IMR-90 (cell line): Measurements from ENCODE around the gene ATP10A. TPM values are rescaled to one million over a fixed set of nuclear protein-coding genes. Genes with fewer than 3 reads are reported as not detected.

ENCODE experiments used
- ATAC-seq: fragments of 200-7000 bp; cut with Tn5 transposase; 2 replicates; pipeline ENCODE4 v1.9.1; 2020; ENCODE audit warnings: low read depth, mild to moderate bottlenecking, moderate library complexity
- BruUV-seq: library from RNA; stranded (reverse); fragments of 400-500 nt; replicated peaks from 2 replicates; lab custom pipeline; 2021; lab: Mats Ljungman, UMichigan
- CTCF ChIA-PET: fragments of 300-600 bp; formaldehyde crosslinking; extraction: SDS; loops from one replicate; lab custom pipeline; 2021; ENCODE audit warnings: antibody characterized with exemption; lab: Yijun Ruan, JAX
- POLR2A ChIA-PET: fragments of 300-600 bp; sonication (Branson Sonifier 250); formaldehyde crosslinking; loops from one replicate; lab custom pipeline; 2022; ENCODE audit warnings: antibody characterized with exemption; ENCODE audit not compliant: unreplicated experiment; lab: Charles Lee
- DNase-seq: peaks from one replicate; pipeline ENCODE4 v3.0.0; 2013
- H2AFZ ChIP-seq: replicated peaks from 2 replicates; pipeline ENCODE3; 2013; ENCODE audit warnings: low read length, mild to moderate bottlenecking; ENCODE audit not compliant: poor library complexity
- H2AK5ac ChIP-seq: 2 replicates; pipeline ENCODE4 v1.6.1; 2013; ENCODE audit warnings: low read depth, low read length, inconsistent platforms
- H2AK9ac ChIP-seq: replicated peaks from 2 replicates; pipeline ENCODE3; 2013; ENCODE audit warnings: mild to moderate bottlenecking, low read depth, low read length, moderate library complexity; ENCODE audit not compliant: poor library complexity
- H2BK120ac ChIP-seq: 2 replicates; pipeline ENCODE4 v1.6.1; 2013; ENCODE audit warnings: low read depth, low read length, inconsistent platforms
- H2BK15ac ChIP-seq: 3 replicates; pipeline ENCODE4 v1.6.1; 2013; ENCODE audit warnings: low read depth, low read length, inconsistent platforms
- H2BK20ac ChIP-seq: 2 replicates; pipeline ENCODE4 v1.6.1; 2013; ENCODE audit warnings: low read depth, mild to moderate bottlenecking, inconsistent platforms, low read length, moderate library complexity
- H2BK5ac ChIP-seq: 2 replicates; pipeline ENCODE4 v1.6.1; 2013; ENCODE audit warnings: mild to moderate bottlenecking, low read depth, low read length, inconsistent platforms; ENCODE audit not compliant: poor library complexity, severe bottlenecking
- H3K14ac ChIP-seq: replicated peaks from 2 replicates; pipeline ENCODE4 v1.6.1; 2013; ENCODE audit warnings: low read depth, low read length, inconsistent platforms
- H3K18ac ChIP-seq: 2 replicates; pipeline ENCODE4 v1.6.1; 2013; ENCODE audit warnings: low read depth, low read length, control low read depth
- H3K23ac ChIP-seq: 2 replicates; pipeline ENCODE4 v1.6.1; 2013; ENCODE audit warnings: low read depth, low read length, inconsistent platforms
- H3K27ac ChIP-seq: 2 replicates; pipeline ENCODE4 v1.5.1; 2013; ENCODE audit warnings: mild to moderate bottlenecking, control low read depth, low read length; ENCODE audit not compliant: insufficient read depth
- H3K27me3 ChIP-seq: 2 replicates; pipeline ENCODE4 v1.6.1; 2013; ENCODE audit warnings: low read length; ENCODE audit not compliant: control insufficient read depth, insufficient read depth
- H3K36me3 ChIP-seq: 2 replicates; pipeline ENCODE4 v1.6.1; 2013; ENCODE audit warnings: low read length, mixed read lengths; ENCODE audit not compliant: control insufficient read depth, insufficient read depth
- H3K4ac ChIP-seq: 2 replicates; pipeline ENCODE4 v1.6.1; 2013; ENCODE audit warnings: low read depth, low read length, inconsistent platforms
- H3K4me1 ChIP-seq: 2 replicates; pipeline ENCODE4 v1.6.1; 2013; ENCODE audit warnings: low read length, mixed read lengths; ENCODE audit not compliant: control insufficient read depth, insufficient read depth
- H3K4me2 ChIP-seq: 2 replicates; pipeline ENCODE4 v1.6.1; 2013; ENCODE audit warnings: low read depth, mild to moderate bottlenecking, control low read depth, low read length, moderate library complexity
- H3K4me3 ChIP-seq: 2 replicates; pipeline ENCODE4 v1.5.1; 2013; ENCODE audit warnings: low read depth, mild to moderate bottlenecking, control low read depth, low read length, moderate library complexity; ENCODE audit not compliant: insufficient read depth
- H3K56ac ChIP-seq: 2 replicates; pipeline ENCODE4 v1.6.1; 2013; ENCODE audit warnings: low read length, inconsistent platforms; ENCODE audit not compliant: insufficient read depth; ENCODE audit errors: extremely low read depth
- H3K79me1 ChIP-seq, 2 experiments: 2 replicates each; pipeline ENCODE4 v1.6.1; 2013; ENCODE audit warnings: low read length in 2 of 2, inconsistent platforms in 1 of 2, low read depth in 1 of 2
- H3K9ac ChIP-seq: 2 replicates; pipeline ENCODE4 v1.6.1; 2013; ENCODE audit warnings: low read depth, low read length, control low read depth
- H3K9me1 ChIP-seq: 2 replicates; pipeline ENCODE4 v1.6.1; 2013; ENCODE audit warnings: low read length, inconsistent platforms; ENCODE audit not compliant: insufficient read depth
- H3K9me3 ChIP-seq: 2 replicates; pipeline ENCODE4 v1.6.1; 2013; ENCODE audit warnings: low read length; ENCODE audit not compliant: control insufficient read depth, insufficient read depth
- H4K20me1 ChIP-seq: 2 replicates; pipeline ENCODE4 v1.6.1; 2013; ENCODE audit warnings: low read length, inconsistent platforms; ENCODE audit not compliant: insufficient read depth
- H4K5ac ChIP-seq: 2 replicates; pipeline ENCODE4 v1.6.1; 2013; ENCODE audit warnings: mild to moderate bottlenecking, low read depth, low read length, control low read depth
- H4K8ac ChIP-seq, 2 experiments: 2 replicates each; pipeline ENCODE4 v1.6.1; 2013; ENCODE audit warnings: low read depth in 2 of 2, low read length in 2 of 2, control low read depth in 1 of 2, inconsistent platforms in 1 of 2
- H4K91ac ChIP-seq: 2 replicates; pipeline ENCODE4 v1.6.1; 2013; ENCODE audit warnings: low read depth, low read length, inconsistent platforms; ENCODE audit not compliant: insufficient read depth
- BHLHE40 ChIP-seq: fragments of 150-350 bp; IDR thresholded peaks from 2 replicates; pipeline ENCODE4 v1.6.1; 2016; ENCODE audit warnings: mild to moderate bottlenecking, low read depth, low read length
- CEBPB ChIP-seq: IDR thresholded peaks from 2 replicates; pipeline ENCODE4 v1.6.1; 2012; ENCODE audit warnings: low read depth, low read length, improper control_type of control experiment
- CHD1 ChIP-seq: IDR thresholded peaks from 2 replicates; pipeline ENCODE4 v1.6.1; 2012; ENCODE audit warnings: low read depth, low read length, improper control_type of control experiment
- ELK1 ChIP-seq: fragments of 150-350 bp; IDR thresholded peaks from 2 replicates; pipeline ENCODE4 v1.6.1; 2016; ENCODE audit warnings: low read depth, mild to moderate bottlenecking, low read length, moderate library complexity, borderline replicate concordance
- FOS ChIP-seq: fragments of 150-350 bp; IDR thresholded peaks from 2 replicates; pipeline ENCODE4 v1.6.1; 2016; ENCODE audit warnings: low read depth, low read length
- MAFK ChIP-seq: IDR thresholded peaks from 2 replicates; pipeline ENCODE4 v1.6.1; 2012; ENCODE audit warnings: low read depth, low read length, improper control_type of control experiment
- MAZ ChIP-seq: IDR thresholded peaks from 2 replicates; pipeline ENCODE4 v1.6.1; 2012; ENCODE audit warnings: low read depth, mild to moderate bottlenecking, low read length, improper control_type of control experiment, moderate library complexity, borderline replicate concordance
- MXI1 ChIP-seq: IDR thresholded peaks from 2 replicates; pipeline ENCODE4 v1.6.1; 2012; ENCODE audit warnings: low read depth, mild to moderate bottlenecking, low read length, moderate library complexity, borderline replicate concordance
- NFE2L2 ChIP-seq: fragments of 150-350 bp; IDR thresholded peaks from 2 replicates; pipeline ENCODE4 v1.6.1; 2016; ENCODE audit warnings: low read depth, mild to moderate bottlenecking, low read length
- POLR2A ChIP-seq: IDR thresholded peaks from 2 replicates; pipeline ENCODE4 v1.6.1; 2012; ENCODE audit warnings: mild to moderate bottlenecking, low read depth, low read length
- RAD21 ChIP-seq: IDR thresholded peaks from 2 replicates; pipeline ENCODE4 v1.6.1; 2012; ENCODE audit warnings: low read length, improper control_type of control experiment
- RCOR1 ChIP-seq: IDR thresholded peaks from 2 replicates; pipeline ENCODE4 v1.6.1; 2012; ENCODE audit warnings: mild to moderate bottlenecking, low read length, improper control_type of control experiment; ENCODE audit not compliant: insufficient replicate concordance
- RFX5 ChIP-seq: IDR thresholded peaks from 2 replicates; pipeline ENCODE4 v1.8.0; 2012; ENCODE audit warnings: low read depth, mild to moderate bottlenecking, low read length, moderate library complexity
- SMC3 ChIP-seq: fragments of 150-350 bp; IDR thresholded peaks from 2 replicates; pipeline ENCODE4 v1.6.1; 2016; ENCODE audit warnings: low read depth, mild to moderate bottlenecking, antibody characterized with exemption, low read length, moderate library complexity
- USF2 ChIP-seq: fragments of 150-350 bp; IDR thresholded peaks from 2 replicates; pipeline ENCODE4 v1.6.1; 2017; ENCODE audit warnings: mild to moderate bottlenecking, antibody characterized with exemption, low read length, low read depth
- WGBS, 2 experiments: methylation state at CpG; one replicate each; pipeline versions ENCODE4 v1.1.5 to v1.1.7; 2013; ENCODE audit warnings: missing lambda C conversion rate in 2 of 2; ENCODE audit not compliant: insufficient read length in 1 of 2; ENCODE audit errors: extremely low coverage in 2 of 2; 5-methylcytosine and 5-hydroxymethylcytosine counted together
- dilution Hi-C: fragments of 300-500 bp; cut with HindIII; formaldehyde crosslinking; loops from one replicate; pipeline ENCODE4 v1.14.3; 2018; ENCODE audit warnings: low sequenced_read_pairs; ENCODE audit not compliant: unreplicated experiment
- in situ Hi-C: fragments of 300-500 bp; cut with MboI; formaldehyde crosslinking; loops from 3 replicates; pipeline ENCODE4 v1.14.3; 2019; ENCODE audit warnings: low sequenced_read_pairs, inconsistent platforms, mixed read lengths
- intact Hi-C: fragments of 100-400 bp; cut with micrococcal nuclease; formaldehyde crosslinking; loops from 2 replicates; pipeline ENCODE4 v1.10.0; 2022
- polyA plus RNA-seq, 3 experiments: library from polyadenylated mRNA; depleted of rRNA; stranded (reverse); fragments of >200 nt; gene quantifications; 2 replicates each; pipeline ENCODE4 v1.2.3, GENCODE V29; 2012; ENCODE audit warnings: low replicate concordance in 1 of 3
- total RNA-seq: library from RNA; depleted of rRNA; stranded (reverse); fragments of >200 nt; gene quantifications from 2 replicates; pipeline ENCODE4 v1.2.3, GENCODE V29; 2012
- TF ChIP-seq, protein P1 (sequence below): conservative IDR thresholded peaks from 2 replicates; pipeline ENCODE4 v1.5.1; 2012; ENCODE audit warnings: mild to moderate bottlenecking, low read depth, low read length, improper control_type of control experiment

Gene ATP10A
- total and polyA plus RNA-seq, 2 of the 4 experiments (the other 2 are of a cell fraction), result 13.8 to 16.0 TPM

DNA sequence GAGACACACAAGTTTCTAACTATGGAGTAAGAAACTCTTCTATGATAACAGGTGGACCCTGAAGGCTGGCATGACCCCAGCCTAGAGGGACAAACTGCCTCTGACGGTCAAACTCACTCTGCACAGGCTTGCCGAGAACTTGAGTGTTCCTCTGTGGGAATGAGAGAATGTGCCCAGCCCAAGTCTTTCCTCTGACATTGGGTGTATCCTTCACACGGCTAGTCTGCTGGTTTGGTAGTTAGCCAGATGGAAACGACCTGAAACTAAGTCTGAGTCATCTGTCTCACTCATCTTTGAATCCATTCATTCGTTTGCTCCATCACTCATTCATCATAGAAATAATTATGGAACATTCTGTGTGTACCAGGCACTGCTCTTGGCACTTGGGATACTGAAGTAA, 198.4 kb downstream of the ATP10A start:
- Histone ChIP-seq H3K9me1 (no peaks in the 10 kb centered on the region), H3K18ac (no peak overlapping the region), H2BK20ac (no peak overlapping the region), H3K9ac (no peak overlapping the region), H2BK5ac (no peak overlapping the region), H3K14ac (no peak overlapping the region), H2BK15ac (no peak overlapping the region), H3K23ac (no peak overlapping the region), H3K36me3 (no peaks in the 10 kb centered on the region), H2AFZ (no peak overlapping the region), H3K9me3 (no peaks in the 10 kb centered on the region), H3K56ac (no peak overlapping the region), H4K91ac (no peak overlapping the region), H3K4ac (no peak overlapping the region), H2AK9ac (no peak overlapping the region), H3K79me1 (no peaks in the 10 kb centered on the region), H3K4me3 (no peak overlapping the region), H3K4me1 (no peaks in the 10 kb centered on the region), H4K5ac (no peak overlapping the region), H2BK120ac (no peak overlapping the region), H4K20me1 (no peaks in the 10 kb centered on the region), H2AK5ac (no peak overlapping the region), H3K27ac (no peak overlapping the region), H3K4me2 (no peak overlapping the region), H3K27me3 (peaks cover 10% of the 10 kb centered on the region), H4K8ac (no peak overlapping the region)
- TF ChIP-seq MAZ (no peak), SMC3 (no peak), RAD21 (no peak), POLR2A (no peak), FOS (no peak), RCOR1 (no peak), ELK1 (no peak), USF2 (no peak), NFE2L2 (no peak), CHD1 (no peak), BHLHE40 (no peak), MAFK (no peak), RFX5 (no peak), MXI1 (no peak), CEBPB (no peak)
- TF ChIP-seq, protein P1, sequence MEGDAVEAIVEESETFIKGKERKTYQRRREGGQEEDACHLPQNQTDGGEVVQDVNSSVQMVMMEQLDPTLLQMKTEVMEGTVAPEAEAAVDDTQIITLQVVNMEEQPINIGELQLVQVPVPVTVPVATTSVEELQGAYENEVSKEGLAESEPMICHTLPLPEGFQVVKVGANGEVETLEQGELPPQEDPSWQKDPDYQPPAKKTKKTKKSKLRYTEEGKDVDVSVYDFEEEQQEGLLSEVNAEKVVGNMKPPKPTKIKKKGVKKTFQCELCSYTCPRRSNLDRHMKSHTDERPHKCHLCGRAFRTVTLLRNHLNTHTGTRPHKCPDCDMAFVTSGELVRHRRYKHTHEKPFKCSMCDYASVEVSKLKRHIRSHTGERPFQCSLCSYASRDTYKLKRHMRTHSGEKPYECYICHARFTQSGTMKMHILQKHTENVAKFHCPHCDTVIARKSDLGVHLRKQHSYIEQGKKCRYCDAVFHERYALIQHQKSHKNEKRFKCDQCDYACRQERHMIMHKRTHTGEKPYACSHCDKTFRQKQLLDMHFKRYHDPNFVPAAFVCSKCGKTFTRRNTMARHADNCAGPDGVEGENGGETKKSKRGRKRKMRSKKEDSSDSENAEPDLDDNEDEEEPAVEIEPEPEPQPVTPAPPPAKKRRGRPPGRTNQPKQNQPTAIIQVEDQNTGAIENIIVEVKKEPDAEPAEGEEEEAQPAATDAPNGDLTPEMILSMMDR, result no peak
- DNase-seq (no peak), ATAC-seq (no peak)
- no CpG with 5 or more reads among the region's 5 CpGs for WGBS, 2 experiments
- in situ Hi-C loops, result no loop called here
- dilution Hi-C loops, result no loop called here
- BruUV-seq, result no TSS peak
- intact Hi-C loops, result no loop called here
- ChIA-PET POLR2A (no interaction called here), CTCF (no interaction called here)
